Thyroid gland (tissue), 4 donors: ENCODE results near the gene FERMT1. TPM values are rescaled to one million over a fixed set of nuclear protein-coding genes. Genes with fewer than 3 reads are reported as not detected.
"Not testable (repeated sequence)": the region's sequence is repeated elsewhere in the genome, so short reads cannot be mapped to it uniquely, and the experiment has no call there.

Experiments
- DNase-seq, 2 donors: peaks; one replicate each; pipeline ENCODE4 v3.0.0-alpha.2; 2019
- H3K27ac ChIP-seq, 3 donors: fragments of 200-600 bp; sonication (generic); 1 replicate in 2 of 3; 2 replicates in 1 of 3; pipeline ENCODE4 v1.5.1; 2016 to 2019; ENCODE audit warnings: mild to moderate bottlenecking in 1 of 3, moderate library complexity in 1 of 3
- H3K27me3 ChIP-seq: fragments of 200-600 bp; sonication (generic); one replicate; pipeline ENCODE4 v1.5.1; 2019
- H3K36me3 ChIP-seq, 2 donors: fragments of 200-600 bp; sonication (generic); one replicate each; pipeline ENCODE4 v1.5.1; 2016 to 2019
- H3K4me1 ChIP-seq, 2 donors: fragments of 200-600 bp; sonication (generic); one replicate each; pipeline ENCODE4 v1.5.1; 2017 to 2019
- H3K4me3 ChIP-seq, 3 donors: fragments of 200-600 bp; sonication (generic); replicated peaks in 1 of 3; 1 replicate in 2 of 3; 2 replicates in 1 of 3; pipeline ENCODE4 v1.5.1; 2016; ENCODE audit warnings: mild to moderate bottlenecking in 1 of 3
- H3K9me3 ChIP-seq: fragments of 200-600 bp; sonication (generic); one replicate; pipeline ENCODE4 v1.5.1; 2017
- CTCF ChIP-seq, 6 experiments: fragments of 200-600 bp in 3 of 6; fragments of 450-650 bp in 3 of 6; sonication (generic) in 3 of 6; IDR thresholded peaks; one replicate each; pipeline ENCODE4 v1.5.1; 2016 to 2019; ENCODE audit warnings: antibody characterized with exemption in 6 of 6, mild to moderate bottlenecking in 2 of 6, inconsistent platforms in 1 of 6, moderate library complexity in 1 of 6
- POLR2A ChIP-seq, 2 donors: fragments of 450-650 bp; IDR thresholded peaks; one replicate each; pipeline ENCODE4 v1.6.1; 2017; ENCODE audit warnings: antibody characterized with exemption in 2 of 2, mild to moderate bottlenecking in 2 of 2, moderate library complexity in 1 of 2
- WGBS, 2 donors: methylation state at CpG; one replicate each; pipeline ENCODE4 v1.1.5; 2017; 5-methylcytosine and 5-hydroxymethylcytosine counted together
- intact Hi-C: fragments of 100-400 bp; cut with DNase I; formaldehyde crosslinking; loops from one replicate; pipeline ENCODE4 v1.15.1; 2023
- total RNA-seq, 4 donors: library from RNA; depleted of rRNA; stranded (reverse); fragments of >200 nt; gene quantifications; one replicate each; pipeline ENCODE4 v1.2.3, GENCODE V29; 2016

The FERMT1 gene
- total RNA-seq, 4 donors from 2014 or later = 6.6 to 11.6 (median 7.5) TPM

GRCh38 chr20:6036213-6036612 is 86.6 kb downstream of the FERMT1 start:
- DNase-seq = no peak
- TF ChIP-seq POLR2A (IDR thresholded peaks at IDR 0.05) = no peak
- TF ChIP-seq CTCF (IDR thresholded peaks at IDR 0.05) = no peak
- intact Hi-C loops = no loop called here
- no peak overlapping the region for H3K27ac ChIP-seq
- 97 to 98% methylated on average over 4 of the region's 4 CpGs for WGBS, 2 donors
- no peaks in the 10 kb centered on the region for H3K4me1 ChIP-seq
- peaks cover 30 to 46% of the 10 kb centered on the region in 2 donors for H3K36me3 ChIP-seq
- H3K9me3 ChIP-seq = no peaks in the 10 kb centered on the region
- H3K4me3 ChIP-seq = no peak overlapping the region
- no peaks in the 10 kb centered on the region for H3K27me3 ChIP-seq

GRCh38 chr20:6034134-6034969 is 88.5 kb downstream of the FERMT1 start:
- H3K4me3 ChIP-seq = no peak overlapping the region
- no peaks in the 10 kb centered on the region for H3K9me3 ChIP-seq
- TF ChIP-seq CTCF (IDR thresholded peaks at IDR 0.05) = no peak
- no peak for TF ChIP-seq POLR2A (IDR thresholded peaks at IDR 0.05)
- H3K27me3 ChIP-seq = no peaks in the 10 kb centered on the region
- H3K4me1 ChIP-seq = no peaks in the 10 kb centered on the region
- H3K27ac ChIP-seq = no peak overlapping the region
- DNase-seq = no peak
- intact Hi-C loops = no loop called here
- 67 to 82% methylated on average over 2 of the region's 2 CpGs for WGBS, 2 donors
- H3K36me3 ChIP-seq = peaks cover 21 to 38% of the 10 kb centered on the region in 2 donors

- 96% methylated on average over 8 of the region's 8 CpGs for WGBS, 2 donors
- H3K36me3 ChIP-seq = peaks cover 21 to 33% of the 10 kb centered on the region in 2 donors
- H3K4me3 ChIP-seq, H3K27ac ChIP-seq, H3K4me1 ChIP-seq, DNase-seq, H3K27me3 ChIP-seq, intact Hi-C loops, H3K9me3 ChIP-seq: not testable (repeated sequence)
These were observed 89.9 kb downstream of the FERMT1 start for GRCh38 chr20:6032907-6033306.

GRCh38 chr20:6030453-6031080 is 92.3 kb downstream of the FERMT1 start:
- 95 to 97% methylated on average over 6 of the region's 6 CpGs for whole genome bisulfite sequencing, 2 donors
- Histone ChIP-seq H3K27me3 (no peaks in the 10 kb centered on the region), H3K36me3 (peaks cover 14 to 20% of the 10 kb centered on the region in 2 donors), H3K27ac (no peak overlapping the region), H3K4me1 (no peaks in the 10 kb centered on the region), H3K9me3 (no peaks in the 10 kb centered on the region), H3K4me3 (no peak overlapping the region)
- no peak for TF ChIP-seq POLR2A (IDR thresholded peaks at IDR 0.05)
- no peak for TF ChIP-seq CTCF (IDR thresholded peaks at IDR 0.05)
- no peak for DNase-seq
- intact Hi-C loops = no loop called here

- peaks cover 10 to 11% of the 10 kb centered on the region in 2 donors for H3K36me3 ChIP-seq
- no peak for DNase-seq
- TF ChIP-seq CTCF (IDR thresholded peaks at IDR 0.05) (no peak), POLR2A (IDR thresholded peaks at IDR 0.05) (no peak)
- WGBS, 2 donors = 81 to 90% methylated on average over 6 of the region's 6 CpGs
- H3K9me3 ChIP-seq = no peaks in the 10 kb centered on the region
- intact Hi-C loops = no loop called here
- H3K27ac ChIP-seq = no peak overlapping the region
- H3K4me1 ChIP-seq = no peaks in the 10 kb centered on the region
- H3K27me3 ChIP-seq = no peaks in the 10 kb centered on the region
- no peak overlapping the region for H3K4me3 ChIP-seq
These were observed 93.3 kb downstream of the FERMT1 start for GRCh38 chr20:6029538-6029937.
